DND-41 (cell line): ENCODE data around the gene EPHB6.

Experiments
- ATAC-seq: fragments of 200-7000 bp; cut with Tn5 transposase; 3 replicates; pipeline ENCODE4 v1.9.1; 2021; ENCODE audit warnings: low read depth; ENCODE audit not compliant: insufficient read depth
- DNase-seq: peaks from one replicate; pipeline ENCODE4 v3.0.0-alpha.2; 2020
- H2AFZ ChIP-seq: 2 replicates; pipeline ENCODE4 v1.6.0; 2012; ENCODE audit warnings: low read depth, low read length
- H3K27ac ChIP-seq: 2 replicates; pipeline ENCODE4 v1.5.1; 2012; ENCODE audit warnings: low read length, inconsistent platforms
- H3K27me3 ChIP-seq: fragments of 200-600 bp; sonication (generic); 2 replicates; pipeline ENCODE4 v1.6.0; 2012; ENCODE audit warnings: low read length, mild to moderate bottlenecking, inconsistent platforms; ENCODE audit not compliant: insufficient read depth, poor library complexity
- H3K36me3 ChIP-seq: 2 replicates; pipeline ENCODE4 v1.5.1; 2012; ENCODE audit warnings: low read length, inconsistent platforms; ENCODE audit not compliant: insufficient read depth
- H3K4me1 ChIP-seq: 2 replicates; pipeline ENCODE4 v1.5.1; 2012; ENCODE audit warnings: mild to moderate bottlenecking, low read length; ENCODE audit not compliant: insufficient read depth
- H3K4me2 ChIP-seq: 2 replicates; pipeline ENCODE4 v1.6.0; 2012; ENCODE audit warnings: mild to moderate bottlenecking, moderate library complexity, low read length, inconsistent platforms; ENCODE audit not compliant: insufficient read depth
- H3K4me3 ChIP-seq, 2 experiments: fragments of 200-600 bp in 1 of 2; shearing (Covaris generic) in 1 of 2; 2 replicates each; pipeline ENCODE4 v1.5.1; 2012 to 2016; ENCODE audit warnings: inconsistent platforms in 2 of 2, low read length in 2 of 2, mild to moderate bottlenecking in 2 of 2, low read depth in 1 of 2, moderate library complexity in 1 of 2
- H3K79me2 ChIP-seq: 2 replicates; pipeline ENCODE4 v1.6.0; 2012; ENCODE audit warnings: low read length, inconsistent platforms; ENCODE audit not compliant: insufficient read depth
- H3K9ac ChIP-seq: 2 replicates; pipeline ENCODE4 v1.6.0; 2012; ENCODE audit warnings: low read depth, mild to moderate bottlenecking, inconsistent platforms, low read length, moderate library complexity
- H3K9me3 ChIP-seq: 2 replicates; pipeline ENCODE4 v1.5.1; 2012; ENCODE audit warnings: low read length, moderate library complexity, mild to moderate bottlenecking, inconsistent platforms; ENCODE audit not compliant: insufficient read depth, severe bottlenecking
- H4K20me1 ChIP-seq: 2 replicates; pipeline ENCODE4 v1.6.0; 2012; ENCODE audit warnings: low read length; ENCODE audit not compliant: insufficient read depth
- CTCF ChIP-seq: IDR thresholded peaks from 2 replicates; pipeline ENCODE4 v1.5.1; 2012; ENCODE audit warnings: borderline replicate concordance, low read length, moderate library complexity, mild to moderate bottlenecking; ENCODE audit not compliant: poor library complexity, severe bottlenecking; ENCODE audit errors: extremely low read depth
- EZH2 ChIP-seq: IDR thresholded peaks from 3 replicates; pipeline ENCODE4 v1.6.1; 2012; ENCODE audit warnings: borderline replicate concordance, low read depth, mild to moderate bottlenecking, moderate library complexity, low read length, inconsistent platforms; ENCODE audit not compliant: severe bottlenecking

EPHB6 gene

GRCh38 chr7:142808802-142809583 is 45.9 kb upstream of the EPHB6 start:
- no peaks in the 10 kb centered on the region for H3K9me3 ChIP-seq
- TF ChIP-seq CTCF (peak; percentile 11), EZH2 (no peak)
- H4K20me1 ChIP-seq: no peaks in the 10 kb centered on the region
- peaks cover 84% of the 10 kb centered on the region for H3K79me2 ChIP-seq
- H3K9ac ChIP-seq: peak overlapping the region; percentile 99
- peak overlapping the region in 1 of 2 experiments; percentile 44; a peak in 2 of 4 replicates for H3K4me3 ChIP-seq
- ATAC-seq: peak; percentile 49
- peaks cover 97% of the 10 kb centered on the region for H3K4me1 ChIP-seq
- peak; percentile 100 for DNase-seq
- H3K27me3 ChIP-seq: no peaks in the 10 kb centered on the region
- H3K4me2 ChIP-seq: peak overlapping the region; percentile 81
- H3K36me3 ChIP-seq: peaks cover 1% of the 10 kb centered on the region
- peak overlapping the region; percentile 99 for H3K27ac ChIP-seq
- H2AFZ ChIP-seq: no peak overlapping the region

- no peak for ATAC-seq
- peak overlapping the region; percentile 81 for H3K4me2 ChIP-seq
- H3K36me3 ChIP-seq: no peaks in the 10 kb centered on the region; the same call in 1 of the 2 replicates
- H3K27ac ChIP-seq: peak overlapping the region; percentile 99
- H4K20me1 ChIP-seq: no peaks in the 10 kb centered on the region
- peaks cover 97% of the 10 kb centered on the region for H3K4me1 ChIP-seq
- H3K79me2 ChIP-seq: peaks cover 85% of the 10 kb centered on the region
- no peaks in the 10 kb centered on the region for H3K9me3 ChIP-seq
- TF ChIP-seq EZH2 (no peak), CTCF (no peak)
- no peaks in the 10 kb centered on the region for H3K27me3 ChIP-seq
- peak overlapping the region in 1 of 2 experiments; percentile 44; a peak in 2 of 4 replicates for H3K4me3 ChIP-seq
- no peak overlapping the region for H2AFZ ChIP-seq
- peak overlapping the region; percentile 89 for H3K9ac ChIP-seq
- DNase-seq: peak; percentile 55
These were observed 45.2 kb upstream of the EPHB6 start for GRCh38 chr7:142809671-142810070.

- TF ChIP-seq CTCF: peak; percentile 88
- no peak for TF ChIP-seq EZH2
- no peaks in the 10 kb centered on the region for H3K9me3 ChIP-seq
- ATAC-seq (no peak), DNase-seq (peak; percentile 67)
- peak overlapping the region; percentile 89 for H3K9ac ChIP-seq
- H4K20me1 ChIP-seq: no peaks in the 10 kb centered on the region
- H3K79me2 ChIP-seq: peaks cover 78% of the 10 kb centered on the region
- H3K4me2 ChIP-seq: peak overlapping the region; percentile 81
- no peaks in the 10 kb centered on the region for H3K27me3 ChIP-seq
- H2AFZ ChIP-seq: no peak overlapping the region
- peaks cover 5% of the 10 kb centered on the region for H3K36me3 ChIP-seq
- peak overlapping the region in 1 of 2 experiments; percentile 32; a peak in 1 of 4 replicates for H3K4me3 ChIP-seq
- H3K4me1 ChIP-seq: peaks cover 95% of the 10 kb centered on the region
- peak overlapping the region; percentile 99 for H3K27ac ChIP-seq
These were observed 43.6 kb upstream of the EPHB6 start for GRCh38 chr7:142811154-142811737.
